Adrenal gland (tissue), 12 donors: ENCODE results near the gene RNF144B. TPM values are rescaled to one million over a fixed set of nuclear protein-coding genes. Genes with fewer than 3 reads are reported as not detected.

Experiments used
- DNase-seq, 7 donors: peaks; one replicate each; pipeline ENCODE4 v3.0.0-alpha.2; 2019 to 2020
- H3K27ac ChIP-seq, 5 donors: fragments of 200-600 bp; sonication (generic) in 4 of 5; 1 replicate in 3 of 5; 2 replicates in 2 of 5; pipeline versions ENCODE4 v1.5.1 to v1.8.0; 2016 to 2020; ENCODE audit warnings: mild to moderate bottlenecking in 1 of 5
- H3K27me3 ChIP-seq: fragments of 200-600 bp; 2 replicates; pipeline ENCODE4 v1.8.0; 2021
- H3K36me3 ChIP-seq, 2 donors: fragments of 200-600 bp; replicated peaks in 1 of 2; 1 replicate in 1 of 2; 2 replicates in 1 of 2; pipeline versions ENCODE4 v1.5.1 to v1.8.0; 2018 to 2022
- H3K4me1 ChIP-seq, 2 donors: fragments of 200-600 bp; replicated peaks in 1 of 2; 1 replicate in 1 of 2; 2 replicates in 1 of 2; pipeline versions ENCODE4 v1.5.1 to v1.8.0; 2018 to 2021
- H3K4me3 ChIP-seq, 4 donors: fragments of 200-600 bp; sonication (generic) in 3 of 4; one replicate each; pipeline ENCODE4 v1.5.1; 2016 to 2018
- H3K9me3 ChIP-seq, 3 donors: fragments of 200-600 bp; sonication (generic) in 1 of 3; replicated peaks in 1 of 3; 1 replicate in 2 of 3; 2 replicates in 1 of 3; pipeline versions ENCODE4 v1.5.1 to v1.8.0; 2016 to 2021
- CTCF ChIP-seq, 6 experiments: fragments of 450-650 bp in 4 of 6; fragments of 200-600 bp in 2 of 6; sonication (generic) in 1 of 6; IDR thresholded peaks; 1 replicate in 5 of 6; 2 replicates in 1 of 6; pipeline versions ENCODE4 v1.5.1 to v1.8.0; 2016 to 2021; ENCODE audit warnings: antibody characterized with exemption in 6 of 6, mild to moderate bottlenecking in 2 of 6, moderate library complexity in 1 of 6
- POLR2A ChIP-seq, 2 donors: fragments of 450-650 bp; IDR thresholded peaks; one replicate each; pipeline ENCODE4 v1.6.1; 2017; ENCODE audit warnings: antibody characterized with exemption in 2 of 2, mild to moderate bottlenecking in 2 of 2, moderate library complexity in 1 of 2
- WGBS, 4 donors: extraction: QIAGEN DNeasy Blood & Tissue Kit in 2 of 4; methylation state at CpG; one replicate each; pipeline versions ENCODE4 v1.1.5 to v1.1.7; 2013 to 2017; 5-methylcytosine and 5-hydroxymethylcytosine counted together
- intact Hi-C, 2 donors: fragments of 100-400 bp; cut with DNase I; formaldehyde crosslinking; loops; one replicate each; pipeline versions ENCODE4 v1.14.1 to v1.15.0; 2022 to 2023
- polyA plus RNA-seq, 3 donors: library from polyadenylated mRNA; stranded (reverse); fragments of 200-250 nt in 2 of 3; fragments of 350-450 nt in 1 of 3; fragmentation: Illumina TruSeq in 1 of 3; extraction: RNeasy Lipid Tissue Mini Kit (QIAGEN cat#74804) in 1 of 3; gene quantifications; one replicate each; pipeline ENCODE4 v1.2.3, GENCODE V29; 2013 to 2014
- total RNA-seq, 9 donors: library from RNA; depleted of rRNA in 4 of 9; stranded (reverse); fragments of >200 nt in 4 of 9; fragments of 120-200 nt in 1 of 9; fragmentation: NEBNext Ultra II Directional in 1 of 9; extraction: Animal tissue kit (Norgen Biotek cat#: 25700) in 1 of 9; gene quantifications; one replicate each; pipeline versions ENCODE4 v1.1.0 to v1.2.4, GENCODE V29; 2013 to 2023
- donor health status: healthy with polysubstance abuse.
- donor health status: Bipolar disorder and iron deficiency.
- donor health status: DM: yes; HTN: yes; CAD: no.
- donor health status: DM: no; HTN: no; CAD: no.
- donor health status: DM: no; HTN: no; CAD: no.
- donor health status: DM: yes; HTN: yes; CAD: no.

RNF144B gene
- total and polyA plus RNA-seq, 12 donors: 1.9 to 11.0 (median 7.4) TPM

GRCh38 chr6:18384621-18385020, 2.5 kb upstream of the RNF144B start:
- Histone ChIP-seq H3K27me3 (no peaks in the 10 kb centered on the region), H3K36me3 (no peaks in the 10 kb centered on the region), H3K4me3 (no peak overlapping the region), H3K27ac (no peak overlapping the region), H3K4me1 (peaks cover 0 to 20% of the 10 kb centered on the region in 2 donors), H3K9me3 (no peaks in the 10 kb centered on the region)
- no peak for TF ChIP-seq CTCF (IDR thresholded peaks at IDR 0.05)
- TF ChIP-seq POLR2A (IDR thresholded peaks at IDR 0.05): no peak
- DNase-seq: no peak
- intact Hi-C loops: no loop called here
- 88 to 94% (median 90%) methylated on average over 4 of the region's 4 CpGs for WGBS, 4 donors

- H3K4me3 ChIP-seq: peak overlapping the region in 1 of 4 donors; percentile 63
- WGBS, 4 donors: 52 to 61% (median 55%) methylated on average over 6 of the region's 6 CpGs
- peak overlapping the region in 1 of 5 donors; percentile 79 for H3K27ac ChIP-seq
These were observed 713 bp upstream of the RNF144B start for GRCh38 chr6:18386298-18386976.

GRCh38 chr6:18388271-18388670, 1.1 kb downstream of the RNF144B start:
- intact Hi-C loops: no loop called here
- Histone ChIP-seq H3K27me3 (no peaks in the 10 kb centered on the region), H3K27ac (peak overlapping the region in 2 of 5 donors; percentile 51 to 79), H3K4me3 (peak overlapping the region in 2 of 4 donors; percentile 51 to 63), H3K9me3 (no peaks in the 10 kb centered on the region), H3K4me1 (peaks cover 0 to 20% of the 10 kb centered on the region in 2 donors), H3K36me3 (no peaks in the 10 kb centered on the region)
- no peak for DNase-seq
- WGBS, 4 donors: 17 to 37% (median 25%) methylated on average over 3 of the region's 3 CpGs
- TF ChIP-seq CTCF (IDR thresholded peaks at IDR 0.05) (no peak), POLR2A (IDR thresholded peaks at IDR 0.05) (no peak)

More at GRCh38 chr6:18386298-18386976, 713 bp upstream of the RNF144B start:
- Histone ChIP-seq H3K4me1 (peaks cover 0 to 20% of the 10 kb centered on the region in 2 donors), H3K27me3 (no peaks in the 10 kb centered on the region), H3K9me3 (no peaks in the 10 kb centered on the region), H3K36me3 (no peaks in the 10 kb centered on the region)
- intact Hi-C loops: no loop called here
- no peak for TF ChIP-seq POLR2A (IDR thresholded peaks at IDR 0.05)
- TF ChIP-seq CTCF (IDR thresholded peaks at IDR 0.05): no peak
- peak in 2 of 7 donors; percentile 24 to 33 for DNase-seq

GRCh38 chr6:18388942-18389341, 1.8 kb downstream of the RNF144B start:
- TF ChIP-seq CTCF (IDR thresholded peaks at IDR 0.05) (no peak), POLR2A (IDR thresholded peaks at IDR 0.05) (no peak)

More at GRCh38 chr6:18388942-18389341, 1.8 kb downstream of the RNF144B start:
- intact Hi-C loops: no loop called here
- Histone ChIP-seq H3K9me3 (no peaks in the 10 kb centered on the region), H3K27me3 (peaks cover under 1% of the 10 kb centered on the region), H3K27ac (peak overlapping the region in 3 of 5 donors; percentile 14 to 51 (median 44)), H3K4me3 (peak overlapping the region in 1 of 4 donors; percentile 63), H3K36me3 (no peaks in the 10 kb centered on the region), H3K4me1 (peaks cover 0 to 20% of the 10 kb centered on the region in 2 donors)
- WGBS, 4 donors: 53 to 66% (median 56%) methylated on average over 1 of the region's 1 CpG
- no peak for DNase-seq
